LoVo (cell line): ENCODE measurements around the gene BCR.
A peak's percentile ranks its signal among the peaks of the same experiment; 100 is the strongest.

ENCODE experiments used
- DNase-seq: peaks from one replicate; pipeline ENCODE4 v3.0.0-alpha.2; 2016; ENCODE audit warnings: low spot score

Gene BCR

GRCh38 chr22:23277583-23278295 is 97.4 kb downstream of the BCR start:
- DNase-seq, result no peak

- peak; percentile 7 for DNase-seq
Observed at GRCh38 chr22:23278883-23279675, 98.8 kb downstream of the BCR start.

GRCh38 chr22:23279781-23280180 is 99.5 kb downstream of the BCR start:
- DNase-seq, result no peak

- DNase-seq, result no peak
Observed at GRCh38 chr22:23280356-23281052, 100.2 kb downstream of the BCR start.

- no peak for DNase-seq
Observed at GRCh38 chr22:23281053-23281405, 100.7 kb downstream of the BCR start.

- DNase-seq, result peak; percentile 38
Observed at GRCh38 chr22:23281406-23282088, 101.2 kb downstream of the BCR start.

- peak; percentile 34 for DNase-seq
Observed at GRCh38 chr22:23282089-23282501, 101.8 kb downstream of the BCR start.

GRCh38 chr22:23282516-23282915 is 102.2 kb downstream of the BCR start:
- no peak for DNase-seq

GRCh38 chr22:23282986-23283385 is 102.7 kb downstream of the BCR start:
- DNase-seq, result no peak

- DNase-seq, result no peak
Observed at GRCh38 chr22:23283591-23284503, 103.5 kb downstream of the BCR start.

- no peak for DNase-seq
Observed at GRCh38 chr22:23284504-23285033, 104.3 kb downstream of the BCR start.

GRCh38 chr22:23285236-23285635 is 104.9 kb downstream of the BCR start:
- DNase-seq, result no peak

GRCh38 chr22:23285734-23286133 is 105.4 kb downstream of the BCR start:
- no peak for DNase-seq

GRCh38 chr22:23286296-23286695 is 106.0 kb downstream of the BCR start:
- no peak for DNase-seq

GRCh38 chr22:23287136-23288095 is 107.1 kb downstream of the BCR start:
- DNase-seq, result no peak

GRCh38 chr22:23288301-23289129 is 108.2 kb downstream of the BCR start:
- no peak for DNase-seq

- DNase-seq, result no peak
Observed at GRCh38 chr22:23289130-23289503, 108.8 kb downstream of the BCR start.

GRCh38 chr22:23289851-23290724 is 109.8 kb downstream of the BCR start:
- DNase-seq, result peak; percentile 7
